Vagina (tissue), 2 donors: Measurements from ENCODE around the gene SLCO2A1. TPM values are rescaled to one million over a fixed set of nuclear protein-coding genes. Genes with fewer than 3 reads are reported as not detected.

ENCODE experiments used
- DNase-seq, 2 donors: peaks; one replicate each; pipeline ENCODE4 v3.0.0-alpha.2; 2017; ENCODE audit errors: extremely low spot score in 2 of 2
- H3K27ac ChIP-seq: fragments of 200-600 bp; sonication (generic); one replicate; pipeline ENCODE4 v1.5.1; 2019
- H3K27me3 ChIP-seq: fragments of 200-600 bp; sonication (generic); one replicate; pipeline ENCODE4 v1.5.1; 2019
- H3K36me3 ChIP-seq, 2 donors: fragments of 200-600 bp; sonication (generic); one replicate each; pipeline ENCODE4 v1.5.1; 2017 to 2019
- H3K4me1 ChIP-seq: fragments of 200-600 bp; sonication (generic); one replicate; pipeline ENCODE4 v1.5.1; 2019
- H3K4me3 ChIP-seq, 2 donors: fragments of 200-600 bp; sonication (generic); 1 replicate in 1 of 2; 2 replicates in 1 of 2; pipeline ENCODE4 v1.5.1; 2016 to 2019
- H3K9me3 ChIP-seq: fragments of 200-600 bp; sonication (generic); one replicate; pipeline ENCODE4 v1.5.1; 2019
- POLR2A ChIP-seq, 2 donors: fragments of 450-650 bp; IDR thresholded peaks; one replicate each; pipeline ENCODE4 v1.6.1; 2017; ENCODE audit warnings: antibody characterized with exemption in 2 of 2, mild to moderate bottlenecking in 2 of 2, moderate library complexity in 2 of 2
- POLR2AphosphoS5 ChIP-seq, 2 donors: sonication (generic); formaldehyde crosslinking; IDR thresholded peaks; one replicate each; pipeline ENCODE4 v1.9.0; 2017; ENCODE audit warnings: antibody characterized with exemption in 2 of 2, mild to moderate bottlenecking in 2 of 2, low read depth in 1 of 2; ENCODE audit not compliant: insufficient read depth in 1 of 2
- intact Hi-C: fragments of 100-400 bp; cut with DNase I; formaldehyde crosslinking; loops from one replicate; pipeline ENCODE4 v1.15.1; 2023
- total RNA-seq: library from RNA; depleted of rRNA; stranded (reverse); fragments of >200 nt; gene quantifications from one replicate; pipeline ENCODE4 v1.2.3, GENCODE V29; 2016
- TF ChIP-seq, protein P1 (sequence below), 3 experiments: fragments of 450-650 bp in 2 of 3; fragments of 200-600 bp in 1 of 3; sonication (generic) in 1 of 3; IDR thresholded peaks; one replicate each; pipeline ENCODE4 v1.5.1; 2017 to 2019; ENCODE audit warnings: antibody characterized with exemption in 3 of 3, mild to moderate bottlenecking in 2 of 3, moderate library complexity in 2 of 3

Gene SLCO2A1
- total RNA-seq, 1 donor from 2014 or later: 40.3 TPM

GRCh38 chr3:133999891-134000685, 29.6 kb downstream of the SLCO2A1 start:
- DNase-seq: peak in 1 of 2 donors; percentile 62
- intact Hi-C loops: no loop called here

DNA sequence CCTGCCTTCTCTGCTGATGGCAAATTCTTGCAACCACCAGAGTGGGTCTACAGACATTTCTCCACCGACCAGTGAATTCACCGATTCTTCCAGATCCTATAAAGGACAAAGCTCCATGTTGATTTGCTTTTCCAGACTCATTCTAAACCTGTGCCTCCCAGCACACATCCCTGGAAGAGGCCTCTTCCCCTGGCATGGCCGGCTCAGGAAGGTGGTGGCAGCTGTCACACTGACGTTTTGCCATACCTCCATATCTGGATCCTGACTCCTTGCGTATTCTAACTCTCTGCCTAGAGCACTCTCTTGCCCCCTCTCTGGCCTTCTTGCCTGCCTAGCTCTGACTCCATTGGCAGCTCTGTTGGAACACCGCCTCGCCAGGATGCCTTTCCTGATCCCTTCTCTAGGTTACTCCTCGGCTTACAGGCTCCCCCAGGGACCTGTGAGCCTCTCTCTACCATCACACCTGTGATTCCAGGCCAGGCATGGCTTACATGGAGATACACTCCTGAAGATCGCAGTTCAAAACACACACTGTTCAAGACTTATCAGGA, 31.0 kb downstream of the SLCO2A1 start:
- Histone ChIP-seq H3K4me3 (no peak overlapping the region), H3K4me1 (no peaks in the 10 kb centered on the region), H3K27me3 (no peaks in the 10 kb centered on the region), H3K9me3 (no peaks in the 10 kb centered on the region), H3K36me3 (no peaks in the 10 kb centered on the region), H3K27ac (no peak overlapping the region)
- TF ChIP-seq POLR2AphosphoS5 (IDR thresholded peaks at IDR 0.05; ENCODE audit: insufficient read depth in 1 of 2, low read depth in 1 of 2) (no peak), POLR2A (IDR thresholded peaks at IDR 0.05) (no peak)
- TF ChIP-seq, protein P1, sequence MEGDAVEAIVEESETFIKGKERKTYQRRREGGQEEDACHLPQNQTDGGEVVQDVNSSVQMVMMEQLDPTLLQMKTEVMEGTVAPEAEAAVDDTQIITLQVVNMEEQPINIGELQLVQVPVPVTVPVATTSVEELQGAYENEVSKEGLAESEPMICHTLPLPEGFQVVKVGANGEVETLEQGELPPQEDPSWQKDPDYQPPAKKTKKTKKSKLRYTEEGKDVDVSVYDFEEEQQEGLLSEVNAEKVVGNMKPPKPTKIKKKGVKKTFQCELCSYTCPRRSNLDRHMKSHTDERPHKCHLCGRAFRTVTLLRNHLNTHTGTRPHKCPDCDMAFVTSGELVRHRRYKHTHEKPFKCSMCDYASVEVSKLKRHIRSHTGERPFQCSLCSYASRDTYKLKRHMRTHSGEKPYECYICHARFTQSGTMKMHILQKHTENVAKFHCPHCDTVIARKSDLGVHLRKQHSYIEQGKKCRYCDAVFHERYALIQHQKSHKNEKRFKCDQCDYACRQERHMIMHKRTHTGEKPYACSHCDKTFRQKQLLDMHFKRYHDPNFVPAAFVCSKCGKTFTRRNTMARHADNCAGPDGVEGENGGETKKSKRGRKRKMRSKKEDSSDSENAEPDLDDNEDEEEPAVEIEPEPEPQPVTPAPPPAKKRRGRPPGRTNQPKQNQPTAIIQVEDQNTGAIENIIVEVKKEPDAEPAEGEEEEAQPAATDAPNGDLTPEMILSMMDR (IDR thresholded peaks at IDR 0.05): no peak
- DNase-seq: peak in 1 of 2 donors; percentile 67
- intact Hi-C loops: no loop called here

More at GRCh38 chr3:133999891-134000685, 29.6 kb downstream of the SLCO2A1 start:
- Histone ChIP-seq H3K4me1 (no peaks in the 10 kb centered on the region), H3K27me3 (no peaks in the 10 kb centered on the region), H3K27ac (no peak overlapping the region), H3K9me3 (no peaks in the 10 kb centered on the region), H3K36me3 (no peaks in the 10 kb centered on the region), H3K4me3 (no peak overlapping the region)
- TF ChIP-seq POLR2A (IDR thresholded peaks at IDR 0.05): no peak
- TF ChIP-seq, protein P1 (IDR thresholded peaks at IDR 0.05): no peak
- TF ChIP-seq POLR2AphosphoS5 (IDR thresholded peaks at IDR 0.05; ENCODE audit: insufficient read depth in 1 of 2, low read depth in 1 of 2): no peak

- DNase-seq: peak in 1 of 2 donors; percentile 67
- intact Hi-C loops: no loop called here
- Histone ChIP-seq H3K27me3 (no peaks in the 10 kb centered on the region), H3K4me3 (no peak overlapping the region), H3K4me1 (no peaks in the 10 kb centered on the region), H3K9me3 (no peaks in the 10 kb centered on the region), H3K27ac (no peak overlapping the region), H3K36me3 (no peaks in the 10 kb centered on the region)
- TF ChIP-seq, protein P1 (IDR thresholded peaks at IDR 0.05): no peak
- TF ChIP-seq POLR2AphosphoS5 (IDR thresholded peaks at IDR 0.05; ENCODE audit: insufficient read depth in 1 of 2, low read depth in 1 of 2) (no peak), POLR2A (IDR thresholded peaks at IDR 0.05) (no peak)
Observed at GRCh38 chr3:133997871-133998635, 31.7 kb downstream of the SLCO2A1 start.

DNA sequence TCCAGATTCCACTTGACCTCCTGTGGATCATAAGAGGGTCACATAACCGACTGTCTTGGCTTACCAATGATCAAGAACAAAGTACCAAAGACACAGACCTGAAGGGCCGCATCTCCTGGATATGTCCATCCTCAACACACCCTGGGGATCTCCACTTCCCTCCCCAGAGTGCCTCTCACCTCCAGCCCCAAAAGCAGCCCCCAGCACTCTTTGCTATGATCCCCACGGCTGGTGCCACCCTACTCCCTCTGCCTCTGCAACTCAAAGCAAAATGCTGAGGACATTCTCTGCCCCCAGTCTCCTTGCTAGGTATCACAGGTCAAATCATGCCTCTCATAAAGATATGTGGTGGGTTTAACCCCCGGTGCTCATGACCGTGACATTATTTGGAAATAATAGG, 32.7 kb downstream of the SLCO2A1 start:
- H3K4me1 ChIP-seq: peaks cover 7% of the 10 kb centered on the region
- H3K27ac ChIP-seq: no peak overlapping the region
- DNase-seq: peak in 1 of 2 donors; percentile 77
- TF ChIP-seq POLR2A (IDR thresholded peaks at IDR 0.05): no peak
- TF ChIP-seq, protein P1 (IDR thresholded peaks at IDR 0.05): no peak
- no peak for TF ChIP-seq POLR2AphosphoS5 (IDR thresholded peaks at IDR 0.05; ENCODE audit: insufficient read depth in 1 of 2, low read depth in 1 of 2)
- H3K9me3 ChIP-seq: no peaks in the 10 kb centered on the region
- intact Hi-C loops: no loop called here
- H3K36me3 ChIP-seq: no peaks in the 10 kb centered on the region
- no peaks in the 10 kb centered on the region for H3K27me3 ChIP-seq
- no peak overlapping the region for H3K4me3 ChIP-seq
